Measurements from ENCODE around the gene CRYBA2. TPM values are rescaled to one million over a fixed set of nuclear protein-coding genes. Genes with fewer than 3 reads are reported as not detected.

CRYBA2 gene
- total and polyA plus RNA-seq, 2 of the 8 experiments (the other 6 are each of a cell fraction or from before 2014, with no cell fraction given) = not detected

DNA sequence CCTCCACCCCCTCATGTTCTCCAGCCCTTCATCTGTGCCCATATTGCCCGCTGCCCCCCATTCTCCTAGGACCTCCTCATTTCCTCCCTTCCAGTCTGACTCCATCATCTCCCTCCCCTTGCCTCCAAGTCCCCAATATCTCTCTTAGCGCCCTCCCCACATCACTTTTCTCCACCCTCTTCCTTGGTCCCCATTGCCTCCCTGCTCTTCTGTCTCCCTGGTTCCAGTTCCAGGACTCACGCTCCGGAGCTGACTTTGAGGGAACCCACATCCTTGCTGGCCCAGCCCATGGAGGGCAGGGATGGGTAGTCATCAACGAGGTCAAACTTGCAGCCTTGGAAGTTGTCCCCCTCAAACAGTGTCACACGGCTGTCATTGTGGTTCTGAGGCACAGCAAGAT lies 2.6 kb downstream of the CRYBA2 start:
- no peak overlapping the region for H2AK5ac ChIP-seq (ENCODE audit: low read depth, low read length)
- H4K5ac ChIP-seq (ENCODE audit: insufficient read length, low read depth, low read length) = no peak overlapping the region
- no peaks in the 10 kb centered on the region; the same call in 1 of the 2 replicates for H3K23me2 ChIP-seq (ENCODE audit: low read depth, low read length)
- no peak overlapping the region for H2BK120ac ChIP-seq (replicated peaks; ENCODE audit: low read depth, low read length)
- ChIA-PET POLR2A (ENCODE audit: partially characterized antibody) (interaction anchor here (1.0 to 1.3 kb wide), 3 partner anchors 8 to 31 kb away, joined by 3 to 4 read pairs (median 4); partner anchors contain the start of gene CDK5R2), CTCF (ENCODE audit: partially characterized antibody) (interaction anchor here (0.9 to 19.5 kb wide), 12 partner anchors 8 to 168 kb away, joined by 3 to 284 read pairs (median 4); partner anchors contain the start of gene FEV)
- no peak for FAIRE-seq
- no peak overlapping the region for H4K8ac ChIP-seq (ENCODE audit: extremely low read depth, insufficient read depth, low read length)
- H3K23ac ChIP-seq (ENCODE audit: insufficient read length) = no peak overlapping the region
- peaks cover 0 to 6% (median 0%) of the 10 kb centered on the region in 4 experiments; a peak in 1 of 8 replicates for H3K36me3 ChIP-seq (ENCODE audit: control insufficient read depth in 2 of 4, insufficient read depth in 4 of 4, low read length in 3 of 4)
- no peak overlapping the region for H2AFZ ChIP-seq (ENCODE audit: low read length)
- no peaks in the 10 kb centered on the region for H3K79me2 ChIP-seq (ENCODE audit: control insufficient read depth in 1 of 2, insufficient read depth in 2 of 2, low read length in 2 of 2)
- no peak overlapping the region for H3K56ac ChIP-seq (replicated peaks; ENCODE audit: insufficient read length, low read depth, low read length)
- H2BK12ac ChIP-seq (ENCODE audit: low read depth, low read length) = no peak overlapping the region
- no peak overlapping the region for H4K91ac ChIP-seq (replicated peaks; ENCODE audit: insufficient read length, low read length)
- no peak overlapping the region for H3K18ac ChIP-seq (ENCODE audit: extremely low read depth, low read length)
- peaks cover 35 to 47% of the 10 kb centered on the region in 2 experiments for H4K20me1 ChIP-seq (replicated peaks in 1 of 2; ENCODE audit: control insufficient read depth in 1 of 2, insufficient read depth in 2 of 2, low read length in 2 of 2)
- no peak overlapping the region for H3K4me2 ChIP-seq (ENCODE audit: insufficient read depth in 1 of 2, low read depth in 2 of 2, low read length in 2 of 2)
- H3K4ac ChIP-seq (replicated peaks; ENCODE audit: insufficient read length, low read depth, low read length) = no peak overlapping the region
- H3K4me3 ChIP-seq (ENCODE audit: extremely low read depth in 1 of 4, insufficient read depth in 2 of 4, low read depth in 3 of 4, low read length in 4 of 4) = no peak overlapping the region
- no peaks in the 10 kb centered on the region for H3K9me3 ChIP-seq (ENCODE audit: insufficient read depth in 2 of 2, low read depth in 1 of 2, low read length in 1 of 2)
- peaks cover 0 to 17% (median 6%) of the 10 kb centered on the region in 4 experiments; a peak in 6 of 7 replicates for H3K4me1 ChIP-seq (replicated peaks in 1 of 4; ENCODE audit: control insufficient read depth in 3 of 4, insufficient read depth in 4 of 4, low read length in 3 of 4)
- no peak overlapping the region for H2BK20ac ChIP-seq (ENCODE audit: low read length)
- H3K9ac ChIP-seq (replicated peaks in 1 of 4; ENCODE audit: extremely low read depth in 1 of 4, low read depth in 3 of 4, low read length in 3 of 4) = no peak overlapping the region
- H3K27ac ChIP-seq (ENCODE audit: low read depth, low read length) = no peak overlapping the region
- TF ChIP-seq POLR2A (IDR thresholded peaks at IDR 0.05; ENCODE audit: control extremely low read depth in 1 of 2, low read depth in 2 of 2, low read length in 2 of 2) (no peak), JUND (IDR thresholded peaks at IDR 0.05; ENCODE audit: low read length) (no peak), SRF (IDR thresholded peaks at IDR 0.05; ENCODE audit: low read depth, low read length) (no peak), ASH2L (IDR thresholded peaks at IDR 0.05; ENCODE audit: low read length) (no peak), TEAD4 (IDR thresholded peaks at IDR 0.05; ENCODE audit: low read depth, low read length) (no peak), GABPA (IDR thresholded peaks at IDR 0.05; ENCODE audit: borderline replicate concordance, insufficient read depth, low read length) (no peak), EZH2 (IDR thresholded peaks at IDR 0.05; ENCODE audit: low read depth, low read length, severe bottlenecking) (peak; percentile 3), CBX5 (IDR thresholded peaks at IDR 0.05; ENCODE audit: low read depth, low read length) (no peak)
- 26% methylated on average over 6 of the region's 6 CpGs; no CpG with 5 or more reads in 1 of the 2 experiments for WGBS, 2 experiments (ENCODE audit: extremely low coverage in 1 of 2, insufficient coverage in 1 of 2, insufficient read length in 1 of 2, insufficient replicate concordance in 2 of 2, low coverage in 1 of 2, low lambda C conversion rate in 2 of 2, missing lambda C conversion rate in 1 of 2)
- H3K27me3 ChIP-seq (replicated peaks in 1 of 4; ENCODE audit: control insufficient read depth in 3 of 4, extremely low read depth in 1 of 4, insufficient read depth in 3 of 4, low read length in 3 of 4) = peaks cover 99 to 100% (median 100%) of the 10 kb centered on the region in 4 experiments
- no peak for DNase-seq (ENCODE audit: low read depth in 1 of 2, low spot score in 2 of 2)
- H3K79me1 ChIP-seq (ENCODE audit: low read depth, low read length) = no peaks in the 10 kb centered on the region
- H3K14ac ChIP-seq (ENCODE audit: insufficient read length) = no peak overlapping the region
- no peak overlapping the region for H2BK5ac ChIP-seq (ENCODE audit: low read depth, low read length)
- no peak overlapping the region for H2BK15ac ChIP-seq (ENCODE audit: low read length)
